Mammary epithelial cell (primary cell): ENCODE results near the gene MAGED2.

Experiments
- CTCF ChIP-seq, 2 donors: IDR thresholded peaks in 1 of 2; conservative IDR thresholded peaks in 1 of 2; 2 replicates each; pipeline ENCODE4 v1.5.1; 2011 to 2012; ENCODE audit warnings: inconsistent platforms in 2 of 2, low read length in 2 of 2, mild to moderate bottlenecking in 2 of 2, control low read depth in 1 of 2, low read depth in 1 of 2; ENCODE audit not compliant: insufficient read depth in 1 of 2; ENCODE audit errors: extremely low read depth in 1 of 2
- EZH2 ChIP-seq: IDR thresholded peaks from 2 replicates; pipeline ENCODE4 v1.6.1; 2012; ENCODE audit warnings: low read length, inconsistent platforms, borderline replicate concordance

GRCh38 chrX:54825716-54826438 lies 18.3 kb downstream of the MAGED2 start:
- TF ChIP-seq CTCF (conservative IDR thresholded peaks at IDR 0.05 in 1 of 2, IDR thresholded peaks at IDR 0.05 in 1 of 2; ENCODE audit: extremely low read depth in 1 of 2, insufficient read depth in 1 of 2, low read depth in 1 of 2, low read length in 2 of 2) (no peak), EZH2 (no peak)
